ENCODE measurements around the gene USH1C.

The USH1C gene

DNA sequence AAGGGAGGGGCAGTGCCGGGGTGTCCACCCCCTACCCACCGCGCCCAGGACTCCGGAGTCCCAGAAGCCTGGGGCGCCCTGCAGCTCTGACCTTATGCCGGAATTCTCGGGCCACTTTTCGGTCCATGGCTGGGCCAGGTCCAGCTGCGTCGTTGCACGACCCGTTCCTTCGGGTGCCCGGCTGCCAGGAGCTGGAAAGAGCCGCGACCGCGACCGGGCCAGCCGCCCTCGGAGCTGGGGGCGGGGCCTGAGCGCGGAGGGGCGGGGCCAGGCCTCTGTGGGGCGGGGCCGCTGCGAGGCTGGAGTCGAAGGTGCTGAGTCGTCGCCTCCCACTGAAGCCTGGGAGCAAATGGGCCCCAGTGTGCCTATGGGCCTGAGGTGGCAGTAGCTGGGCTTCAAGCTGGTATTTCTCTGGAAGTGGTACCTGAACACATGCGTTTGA lies at the start of gene USH1C:
TSS of gene USH1C (minus strand) at position 236 of the 442 bp plus-strand sequence. CDS start at position 127, 109 bp downstream.
- no peak within 1 kb of the TSS for H3K4me3 ChIP-seq (ENCODE audit: low read depth, low read length)
- no peak for DNase-seq (ENCODE audit: low read depth)
- TF ChIP-seq CTCF (IDR thresholded peaks at IDR 0.05; ENCODE audit: low read depth, low read length, missing control alignments) = no peak

DNA sequence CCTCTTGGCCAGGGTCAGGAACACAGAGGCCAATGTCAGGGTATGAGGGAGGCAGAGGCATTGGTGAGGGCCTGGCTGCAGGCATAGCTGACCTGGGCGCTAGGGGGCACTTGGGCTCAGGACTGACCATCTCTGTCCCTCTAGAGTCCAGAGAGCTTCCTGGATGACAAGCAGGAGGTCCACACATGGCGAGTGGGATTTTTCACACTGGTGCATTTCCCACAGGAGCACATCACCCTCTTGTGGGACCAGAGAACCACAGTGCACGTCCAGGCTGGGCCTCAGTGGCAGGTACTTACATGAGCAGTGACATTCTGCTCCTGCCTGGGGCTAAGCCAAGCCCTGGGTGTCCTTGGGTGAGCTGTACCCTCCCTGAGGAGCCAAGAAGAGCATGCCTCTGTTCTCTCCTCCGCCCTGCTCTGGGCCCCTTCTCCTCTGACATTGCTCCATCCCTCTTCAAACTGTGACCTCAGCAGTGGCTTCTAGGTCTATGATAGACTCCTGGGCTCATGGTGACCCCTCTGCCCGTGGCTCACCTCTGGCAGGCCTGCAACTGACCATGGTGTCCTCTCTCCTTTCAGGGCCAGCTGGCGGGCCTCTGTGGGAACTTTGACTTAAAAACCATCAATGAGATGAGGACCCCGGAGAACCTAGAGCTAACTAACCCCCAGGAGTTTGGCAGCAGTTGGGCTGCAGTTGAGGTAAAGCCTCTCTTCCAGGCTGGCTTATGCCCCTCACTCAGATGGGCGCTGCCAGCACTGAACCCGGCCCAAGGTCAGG lies 49.4 kb upstream of the USH1C start:
- H3K4me3 ChIP-seq (ENCODE audit: low read depth, low read length) = no peak overlapping the region
- no peak for DNase-seq (ENCODE audit: low read depth)
- no peak for TF ChIP-seq CTCF (IDR thresholded peaks at IDR 0.05; ENCODE audit: low read depth, low read length, missing control alignments)

GRCh38 chr11:17591293-17591692 lies 47.1 kb upstream of the USH1C start:
- H3K4me3 ChIP-seq (ENCODE audit: low read depth, low read length) = no peak overlapping the region
- TF ChIP-seq CTCF (IDR thresholded peaks at IDR 0.05; ENCODE audit: low read depth, low read length, missing control alignments) = no peak
- DNase-seq (ENCODE audit: low read depth) = no peak

DNA sequence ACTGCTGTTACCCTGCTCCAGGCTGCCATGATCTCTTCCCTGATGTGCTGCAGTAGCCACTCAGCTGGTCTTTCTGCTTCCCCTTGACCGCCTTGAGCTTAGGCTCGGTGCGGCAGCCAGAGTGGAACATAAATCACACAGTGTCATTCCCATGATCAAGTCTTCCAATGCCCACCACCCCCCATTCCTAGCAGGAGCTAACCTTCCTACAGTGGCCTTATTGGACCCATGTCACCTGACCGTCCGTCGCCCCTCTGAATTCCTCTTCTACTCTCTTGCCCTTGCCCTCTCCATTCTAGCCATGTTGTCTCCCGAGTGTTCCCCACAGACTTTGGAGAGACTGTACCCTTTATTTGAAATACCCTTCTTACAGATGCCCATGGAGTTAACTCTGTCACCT lies 46.2 kb upstream of the USH1C start:
- no peak overlapping the region for H3K4me3 ChIP-seq (ENCODE audit: low read depth, low read length)
- TF ChIP-seq CTCF (IDR thresholded peaks at IDR 0.05; ENCODE audit: low read depth, low read length, missing control alignments) = no peak
- DNase-seq (ENCODE audit: low read depth) = no peak

GRCh38 chr11:17588721-17589120 lies 44.5 kb upstream of the USH1C start:
- DNase-seq (ENCODE audit: low read depth) = no peak
- no peak for TF ChIP-seq CTCF (IDR thresholded peaks at IDR 0.05; ENCODE audit: low read depth, low read length, missing control alignments)
- no peak overlapping the region for H3K4me3 ChIP-seq (ENCODE audit: low read depth, low read length)

GRCh38 chr11:17588166-17588565 lies 44.0 kb upstream of the USH1C start:
- H3K4me3 ChIP-seq (ENCODE audit: low read depth, low read length) = no peak overlapping the region
- no peak for TF ChIP-seq CTCF (IDR thresholded peaks at IDR 0.05; ENCODE audit: low read depth, low read length, missing control alignments)
- no peak for DNase-seq (ENCODE audit: low read depth)

All from GM12864 (cell line).